Gastrocnemius medialis (tissue), 4 donors: Measurements from ENCODE around the gene PDE4D. TPM values are rescaled to one million over a fixed set of nuclear protein-coding genes. Genes with fewer than 3 reads are reported as not detected.

ENCODE experiments used
- ATAC-seq, 2 donors: fragments of 150-250 bp; one replicate each; pipeline ENCODE4 v1.9.1; 2016
- DNase-seq, 2 donors: peaks; one replicate each; pipeline ENCODE4 v3.0.0-alpha.2; 2019
- H3K27ac ChIP-seq, 4 donors: fragments of 200-600 bp; sonication (generic); 1 replicate in 1 of 4; 2 replicates in 3 of 4; pipeline ENCODE4 v1.5.1; 2016 to 2018; ENCODE audit warnings: mild to moderate bottlenecking in 2 of 4, moderate library complexity in 1 of 4
- H3K27me3 ChIP-seq, 3 donors: fragments of 200-600 bp; sonication (generic) in 2 of 3; 1 replicate in 1 of 3; 2 replicates in 2 of 3; pipeline versions ENCODE4 v1.5.1 to v1.6.0; 2016 to 2019; ENCODE audit warnings: mild to moderate bottlenecking in 1 of 3, moderate library complexity in 1 of 3
- H3K36me3 ChIP-seq, 2 donors: fragments of 200-600 bp; sonication (generic) in 1 of 2; one replicate each; pipeline ENCODE4 v1.5.1; 2017 to 2018
- H3K4me1 ChIP-seq, 2 donors: fragments of 200-600 bp; sonication (generic) in 1 of 2; one replicate each; pipeline ENCODE4 v1.5.1; 2016 to 2017; ENCODE audit warnings: mild to moderate bottlenecking in 2 of 2
- H3K4me3 ChIP-seq, 4 donors: fragments of 200-600 bp; sonication (generic) in 3 of 4; 1 replicate in 1 of 4; 2 replicates in 3 of 4; pipeline ENCODE4 v1.5.1; 2016 to 2019; ENCODE audit warnings: mild to moderate bottlenecking in 2 of 4
- H3K9me3 ChIP-seq, 3 donors: fragments of 200-600 bp; sonication (generic) in 2 of 3; 1 replicate in 1 of 3; 2 replicates in 2 of 3; pipeline ENCODE4 v1.5.1; 2016 to 2019
- POLR2A ChIP-seq, 2 donors: fragments of 450-650 bp; IDR thresholded peaks; one replicate each; pipeline ENCODE4 v1.6.1; 2017; ENCODE audit warnings: antibody characterized with exemption in 2 of 2, mild to moderate bottlenecking in 2 of 2, moderate library complexity in 2 of 2
- in situ Hi-C, 4 donors: fragments of 200-750 bp; cut with MboI; loops; one replicate each; pipeline versions ENCODE4 v1.15.0 to v1.8.0; 2017; ENCODE audit warnings: low sequenced_read_pairs in 4 of 4
- intact Hi-C: fragments of 100-400 bp; cut with DNase I; formaldehyde crosslinking; loops from one replicate; pipeline ENCODE4 v1.15.1; 2023; ENCODE audit warnings: low total_unique reads
- total RNA-seq, 4 donors: library from RNA; depleted of rRNA; stranded (reverse); fragments of >200 nt; gene quantifications; one replicate each; pipeline versions ENCODE4 v1.1.0 to v1.2.3, GENCODE V29; 2016
- TF ChIP-seq, protein P1 (sequence below), 5 experiments: fragments of 450-650 bp in 3 of 5; fragments of 200-600 bp in 2 of 5; sonication (generic) in 2 of 5; IDR thresholded peaks in 4 of 5; conservative IDR thresholded peaks in 1 of 5; 1 replicate in 4 of 5; 2 replicates in 1 of 5; pipeline ENCODE4 v1.5.1; 2016 to 2019; ENCODE audit warnings: antibody characterized with exemption in 5 of 5, mild to moderate bottlenecking in 3 of 5, moderate library complexity in 3 of 5

PDE4D gene
- total RNA-seq, 4 donors from 2014 or later = 133 to 223 (median 185) TPM

DNA sequence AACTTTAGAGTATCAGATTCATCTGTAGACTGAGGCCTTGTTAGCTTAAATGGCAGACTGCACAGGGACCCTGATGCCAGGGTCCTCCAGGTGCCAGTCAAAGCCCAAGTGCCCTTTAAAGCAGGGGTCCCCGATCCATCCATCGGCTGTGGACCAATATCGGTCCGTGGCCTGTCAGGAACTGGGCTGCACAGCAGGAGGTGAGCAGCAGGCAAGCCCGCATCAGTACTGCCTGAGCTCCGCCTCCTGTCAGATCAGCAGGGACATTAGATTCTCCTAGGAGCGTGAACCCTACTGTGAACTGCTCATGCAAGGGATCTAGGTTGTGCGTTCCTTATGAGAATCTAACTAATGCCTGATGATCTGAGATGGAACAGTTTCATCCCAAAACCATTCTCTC lies 907.2 kb downstream of the PDE4D start:
- in situ Hi-C loops = no loop called here
- H3K4me3 ChIP-seq = no peak overlapping the region
- H3K27ac ChIP-seq = peak overlapping the region in 2 of 4 donors; percentile 11 to 41
- peaks cover 0 to 51% of the 10 kb centered on the region in 2 donors for H3K36me3 ChIP-seq
- intact Hi-C loops = no loop called here
- H3K9me3 ChIP-seq = no peaks in the 10 kb centered on the region
- no peaks in the 10 kb centered on the region for H3K27me3 ChIP-seq
- DNase-seq (no peak), ATAC-seq (no peak)
- no peaks in the 10 kb centered on the region for H3K4me1 ChIP-seq
- TF ChIP-seq, protein P1, sequence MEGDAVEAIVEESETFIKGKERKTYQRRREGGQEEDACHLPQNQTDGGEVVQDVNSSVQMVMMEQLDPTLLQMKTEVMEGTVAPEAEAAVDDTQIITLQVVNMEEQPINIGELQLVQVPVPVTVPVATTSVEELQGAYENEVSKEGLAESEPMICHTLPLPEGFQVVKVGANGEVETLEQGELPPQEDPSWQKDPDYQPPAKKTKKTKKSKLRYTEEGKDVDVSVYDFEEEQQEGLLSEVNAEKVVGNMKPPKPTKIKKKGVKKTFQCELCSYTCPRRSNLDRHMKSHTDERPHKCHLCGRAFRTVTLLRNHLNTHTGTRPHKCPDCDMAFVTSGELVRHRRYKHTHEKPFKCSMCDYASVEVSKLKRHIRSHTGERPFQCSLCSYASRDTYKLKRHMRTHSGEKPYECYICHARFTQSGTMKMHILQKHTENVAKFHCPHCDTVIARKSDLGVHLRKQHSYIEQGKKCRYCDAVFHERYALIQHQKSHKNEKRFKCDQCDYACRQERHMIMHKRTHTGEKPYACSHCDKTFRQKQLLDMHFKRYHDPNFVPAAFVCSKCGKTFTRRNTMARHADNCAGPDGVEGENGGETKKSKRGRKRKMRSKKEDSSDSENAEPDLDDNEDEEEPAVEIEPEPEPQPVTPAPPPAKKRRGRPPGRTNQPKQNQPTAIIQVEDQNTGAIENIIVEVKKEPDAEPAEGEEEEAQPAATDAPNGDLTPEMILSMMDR (IDR thresholded peaks at IDR 0.05 in 4 of 5, conservative IDR thresholded peaks at IDR 0.05 in 1 of 5) = no peak
- TF ChIP-seq POLR2A (IDR thresholded peaks at IDR 0.05) = no peak

DNA sequence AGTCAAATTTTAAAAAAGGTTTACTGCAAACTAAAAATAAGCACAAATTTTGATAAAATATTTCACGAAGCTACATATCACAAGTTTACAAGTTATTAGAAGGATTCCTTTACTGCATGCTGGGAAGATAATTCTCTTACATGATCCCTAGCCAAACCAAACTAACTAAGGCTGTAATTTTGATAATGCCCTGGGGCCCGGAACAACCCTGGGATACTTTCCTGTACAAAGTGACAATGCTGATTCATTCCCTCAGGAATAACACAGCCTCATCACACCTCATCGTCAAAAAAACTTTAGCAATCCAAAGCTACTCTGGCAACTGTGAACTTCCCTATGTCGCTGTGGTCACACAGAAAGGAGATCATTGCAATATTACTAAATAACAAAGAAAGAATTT lies 907.8 kb downstream of the PDE4D start:
- no peak for TF ChIP-seq POLR2A (IDR thresholded peaks at IDR 0.05)
- TF ChIP-seq, protein P1 (IDR thresholded peaks at IDR 0.05 in 4 of 5, conservative IDR thresholded peaks at IDR 0.05 in 1 of 5) = no peak
- peaks cover 0 to 45% of the 10 kb centered on the region in 2 donors for H3K36me3 ChIP-seq
- no peak overlapping the region for H3K4me3 ChIP-seq
- no peaks in the 10 kb centered on the region for H3K27me3 ChIP-seq
- intact Hi-C loops (no loop called here), in situ Hi-C loops (no loop called here)
- no peaks in the 10 kb centered on the region for H3K9me3 ChIP-seq
- DNase-seq = no peak
- peak overlapping the region in 3 of 4 donors; percentile 5 to 41 (median 10) for H3K27ac ChIP-seq
- ATAC-seq = peak in 1 of 2 donors; percentile 16
- no peaks in the 10 kb centered on the region for H3K4me1 ChIP-seq

DNA sequence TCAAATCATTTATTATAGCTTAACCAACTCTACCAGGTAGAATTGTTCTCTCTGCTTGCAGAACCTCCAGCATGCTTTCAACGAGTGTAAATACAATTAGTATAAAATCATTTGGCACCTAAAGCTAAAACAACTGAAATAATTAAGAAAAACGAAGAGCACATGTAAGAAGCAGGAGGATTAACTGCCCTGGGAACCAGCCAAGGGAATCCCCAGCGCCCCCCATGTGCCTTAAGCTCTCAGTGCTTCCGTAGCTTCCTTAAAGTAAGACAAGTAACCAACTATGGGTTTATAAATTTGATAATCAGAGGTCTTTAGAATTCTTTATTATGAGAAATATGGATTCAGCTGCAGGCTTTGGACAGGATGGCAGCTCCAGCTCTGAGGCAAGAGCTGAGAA lies 908.2 kb downstream of the PDE4D start:
- DNase-seq = no peak
- Histone ChIP-seq H3K36me3 (peaks cover 0 to 41% of the 10 kb centered on the region in 2 donors), H3K4me1 (no peaks in the 10 kb centered on the region), H3K27ac (peak overlapping the region in 3 of 4 donors; percentile 5 to 41 (median 10)), H3K4me3 (no peak overlapping the region), H3K9me3 (no peaks in the 10 kb centered on the region), H3K27me3 (no peaks in the 10 kb centered on the region)
- intact Hi-C loops = no loop called here
- TF ChIP-seq, protein P1 (IDR thresholded peaks at IDR 0.05 in 4 of 5, conservative IDR thresholded peaks at IDR 0.05 in 1 of 5) = no peak
- TF ChIP-seq POLR2A (IDR thresholded peaks at IDR 0.05) = no peak
- no peak for ATAC-seq
- in situ Hi-C loops = no loop called here

DNA sequence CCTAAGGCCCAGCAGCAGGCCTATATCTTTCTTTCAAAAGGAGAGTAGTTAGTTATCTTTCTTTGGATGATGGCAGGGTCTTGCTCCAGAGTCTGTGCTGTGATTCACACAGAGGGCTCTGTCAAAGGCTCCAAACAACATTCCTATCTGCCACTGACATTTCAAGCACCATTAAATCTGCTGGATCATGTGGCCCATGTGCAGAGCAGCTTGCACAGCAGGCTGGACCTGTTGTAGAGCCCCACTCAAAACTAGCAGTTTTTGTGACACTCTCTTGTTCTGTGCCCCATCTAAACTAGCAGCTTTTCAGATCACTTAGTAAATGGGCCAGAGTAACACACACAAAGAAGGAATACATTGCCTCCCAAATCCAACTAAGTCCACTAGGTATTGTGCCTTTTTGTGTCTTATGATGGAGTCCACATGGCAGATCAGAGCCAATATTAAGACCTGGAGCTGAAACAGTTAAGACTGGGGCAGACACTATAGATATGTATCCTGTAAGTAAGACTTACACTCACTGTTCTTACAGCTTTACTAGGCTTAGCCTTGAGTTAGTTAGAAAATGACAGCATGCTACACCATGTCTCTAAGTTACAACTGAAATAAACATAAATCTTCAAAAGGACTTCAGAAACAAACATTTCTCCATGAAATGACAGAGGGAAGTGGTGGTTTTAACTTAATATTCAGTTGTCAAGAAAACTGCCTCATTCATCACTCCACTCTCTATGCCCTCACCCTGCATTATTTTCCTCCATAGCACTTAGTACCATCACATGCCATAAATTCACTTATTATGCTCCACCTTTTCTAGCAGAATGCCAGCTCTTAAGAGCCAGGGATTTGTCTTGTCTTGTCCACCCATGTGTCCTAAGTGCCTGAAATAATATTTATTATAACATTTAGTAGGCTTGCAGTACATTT lies 909.7 kb downstream of the PDE4D start:
- no peak for DNase-seq
- peak overlapping the region in 1 of 4 donors; percentile 20 for H3K27ac ChIP-seq
- H3K4me3 ChIP-seq = no peak overlapping the region
- intact Hi-C loops (no loop called here), in situ Hi-C loops (no loop called here)
- TF ChIP-seq, protein P1 (IDR thresholded peaks at IDR 0.05 in 4 of 5, conservative IDR thresholded peaks at IDR 0.05 in 1 of 5) = no peak
- no peak for TF ChIP-seq POLR2A (IDR thresholded peaks at IDR 0.05)
- H3K9me3 ChIP-seq = no peaks in the 10 kb centered on the region
- H3K27me3 ChIP-seq = no peaks in the 10 kb centered on the region
- H3K4me1 ChIP-seq = no peaks in the 10 kb centered on the region
- ATAC-seq = no peak
- H3K36me3 ChIP-seq = peaks cover 0 to 30% of the 10 kb centered on the region in 2 donors
